Cardiac septum (tissue), 1 donor: ENCODE data around the gene WNT3. TPM values are rescaled to one million over a fixed set of nuclear protein-coding genes. Genes with fewer than 3 reads are reported as not detected.

Experiments
- DNase-seq: peaks from one replicate; pipeline ENCODE4 v3.0.0-alpha.2; 2020; ENCODE audit warnings: low spot score
- intact Hi-C: fragments of 100-400 bp; cut with DNase I; formaldehyde crosslinking; loops from one replicate; pipeline ENCODE4 v1.14.0; 2022
- total RNA-seq: library from RNA; stranded (reverse); fragmentation: NEBNext Ultra II Directional; extraction: Animal tissue kit (Norgen Biotek cat#: 25700); gene quantifications from one replicate; pipeline ENCODE4 v1.2.1, GENCODE V29; 2021
- donor health status: DM: no; HTN: no; CAD: no.

WNT3 gene
- total RNA-seq, 1 donor from 2014 or later, result 0.89 TPM

GRCh38 chr17:46792071-46792470, 26.4 kb downstream of the WNT3 start:
- DNase-seq, result no peak
- intact Hi-C loops, result no loop called here

GRCh38 chr17:46791531-46791930, 27.0 kb downstream of the WNT3 start:
- intact Hi-C loops, result no loop called here
- DNase-seq, result no peak

GRCh38 chr17:46790216-46790615, 28.3 kb downstream of the WNT3 start:
- no peak for DNase-seq
- intact Hi-C loops, result no loop called here

- intact Hi-C loops, result loop anchor here (5.0 kb wide), 2 partner anchors 48 to 52 kb away; no protein-coding TSS in a partner anchor
- DNase-seq, result no peak
Observed at GRCh38 chr17:46789610-46790009, 28.9 kb downstream of the WNT3 start.

GRCh38 chr17:46788796-46789195, 29.7 kb downstream of the WNT3 start:
- intact Hi-C loops, result loop anchor here (5.0 kb wide), 2 partner anchors 49 to 51 kb away; no protein-coding TSS in a partner anchor

GRCh38 chr17:46788300-46788699, 30.2 kb downstream of the WNT3 start:
- intact Hi-C loops, result loop anchor here (5.0 kb wide), 2 partner anchors 49 to 51 kb away; no protein-coding TSS in a partner anchor
- DNase-seq, result no peak

More at GRCh38 chr17:46788796-46789195, 29.7 kb downstream of the WNT3 start:
- no peak for DNase-seq

GRCh38 chr17:46787478-46787877, 31.0 kb downstream of the WNT3 start:
- DNase-seq, result no peak
- intact Hi-C loops, result loop anchor here (5.0 kb wide), 2 partner anchors 50 kb away; no protein-coding TSS in a partner anchor

GRCh38 chr17:46785696-46786095, 32.8 kb downstream of the WNT3 start:
- intact Hi-C loops, result loop anchor here (5.0 kb wide), 2 partner anchors 48 to 52 kb away; no protein-coding TSS in a partner anchor
- no peak for DNase-seq

GRCh38 chr17:46783031-46783593, 35.4 kb downstream of the WNT3 start:
- no peak for DNase-seq
- intact Hi-C loops, result no loop called here

GRCh38 chr17:46782250-46782953, 36.1 kb downstream of the WNT3 start:
- DNase-seq, result no peak
- intact Hi-C loops, result no loop called here

GRCh38 chr17:46780003-46780373, 38.5 kb downstream of the WNT3 start:
- no peak for DNase-seq
- intact Hi-C loops, result no loop called here

GRCh38 chr17:46777943-46778915, 40.3 kb downstream of the WNT3 start:
- DNase-seq, result no peak
- intact Hi-C loops, result no loop called here

- intact Hi-C loops, result no loop called here
- DNase-seq, result no peak
Observed at GRCh38 chr17:46776298-46777005, 42.0 kb downstream of the WNT3 start.

- no peak for DNase-seq
- intact Hi-C loops, result no loop called here
Observed at GRCh38 chr17:46774108-46774737, 44.3 kb downstream of the WNT3 start.

GRCh38 chr17:46773676-46774075, 44.8 kb downstream of the WNT3 start:
- intact Hi-C loops, result no loop called here
- no peak for DNase-seq

GRCh38 chr17:46773221-46773605, 45.3 kb downstream of the WNT3 start:
- intact Hi-C loops, result no loop called here
- no peak for DNase-seq

- DNase-seq, result no peak
- intact Hi-C loops, result no loop called here
Observed at GRCh38 chr17:46772475-46773220, 45.8 kb downstream of the WNT3 start.
